ENCODE results near the gene TLR9. TPM values are rescaled to one million over a fixed set of nuclear protein-coding genes. Genes with fewer than 3 reads are reported as not detected.

TLR9 gene
- total RNA-seq, 2 experiments from 2014 or later = 0.55 to 0.65 TPM

GRCh38 chr3:52177701-52178042, 47.8 kb downstream of the TLR9 start:
- DNase-seq = no peak
- Mint-ChIP-seq H3K27me3 (no peaks in the 10 kb centered on the region), H3K36me3 (ENCODE audit: low read depth) (no peaks in the 10 kb centered on the region), H3K4me1 (peaks cover 12% of the 10 kb centered on the region), H3K27ac (no peak overlapping the region), H3K9me3 (no peaks in the 10 kb centered on the region), H3K4me3 (no peak overlapping the region)
- POLR2A ChIA-PET = no interaction called here
- CTCF ChIA-PET = no interaction called here

DNA sequence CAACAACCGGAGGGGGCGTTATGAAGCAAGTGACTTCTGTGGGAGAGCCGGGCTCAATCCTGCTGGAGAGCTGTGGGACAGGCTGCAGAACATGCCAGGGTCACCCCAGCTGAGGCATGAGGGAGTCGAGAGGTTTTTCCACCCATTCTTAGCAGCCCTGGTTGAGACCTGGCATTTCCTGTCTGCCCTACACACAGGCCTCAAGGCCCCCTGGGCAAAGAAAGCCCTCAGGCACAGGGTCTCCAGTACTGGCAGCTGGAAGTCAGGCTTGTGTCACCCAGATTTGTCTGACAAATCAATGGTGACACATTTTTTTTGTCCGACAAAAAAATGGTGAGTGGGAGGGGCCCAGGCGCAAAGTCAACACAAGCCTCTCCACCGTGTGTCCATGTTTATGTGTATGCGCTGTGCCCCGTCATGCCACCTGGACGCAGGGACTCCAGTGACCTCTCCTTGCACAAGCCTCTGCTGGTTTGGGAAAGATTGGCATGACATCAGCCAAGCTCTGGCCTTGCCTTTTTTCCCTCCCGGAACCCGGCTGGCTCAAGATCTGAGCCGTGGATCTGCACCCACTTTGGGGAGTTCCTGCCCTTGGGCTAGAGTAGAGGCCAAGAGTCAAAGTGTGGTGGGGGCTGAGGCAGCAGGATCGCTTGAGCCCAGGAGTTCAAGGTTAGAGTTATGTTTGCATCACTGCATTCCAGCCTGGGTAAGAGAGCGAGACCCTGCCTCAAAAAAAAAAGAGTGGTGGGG, 48.3 kb downstream of the TLR9 start:
- ChIA-PET CTCF (interaction anchor here (0.6 kb wide), 1 partner anchor 60 kb away, joined by 3 read pairs; no protein-coding TSS in a partner anchor), POLR2A (no interaction called here)
- no peak overlapping the region for H3K4me3 Mint-ChIP-seq
- no peaks in the 10 kb centered on the region for H3K36me3 Mint-ChIP-seq (ENCODE audit: low read depth)
- H3K4me1 Mint-ChIP-seq = peaks cover 7% of the 10 kb centered on the region
- no peaks in the 10 kb centered on the region for H3K9me3 Mint-ChIP-seq
- no peak overlapping the region for H3K27ac Mint-ChIP-seq
- no peak for DNase-seq
- H3K27me3 Mint-ChIP-seq = no peaks in the 10 kb centered on the region

DNA sequence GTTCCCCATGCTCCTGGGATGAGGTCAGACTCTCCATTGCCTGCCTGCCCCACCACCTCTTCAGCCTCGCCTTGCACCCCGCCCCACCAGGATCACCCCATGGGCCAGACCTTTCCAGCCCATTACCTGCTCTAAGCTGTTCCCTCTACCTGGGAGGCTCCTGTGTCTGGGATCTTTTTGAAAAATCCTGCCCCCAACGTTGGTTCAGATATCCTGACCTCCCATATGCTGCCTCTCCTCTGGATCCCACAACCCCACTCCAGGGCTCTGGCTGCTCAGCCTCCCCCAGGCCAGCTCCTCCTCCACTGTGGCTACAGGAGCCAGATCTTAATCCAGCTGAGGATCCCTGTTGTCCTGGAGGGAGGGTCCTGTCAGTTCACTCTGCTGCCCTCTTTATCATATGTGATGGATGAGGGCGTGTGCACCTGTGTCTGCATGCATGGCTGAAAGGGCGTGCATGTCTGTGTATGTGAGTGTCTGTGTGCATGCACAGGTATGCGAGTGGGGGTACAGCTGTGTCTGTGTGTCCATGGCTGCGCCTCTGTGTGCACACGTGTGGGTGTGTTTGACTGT, 49.2 kb downstream of the TLR9 start:
- Mint-ChIP-seq H3K27me3 (no peaks in the 10 kb centered on the region), H3K27ac (no peak overlapping the region), H3K4me3 (no peak overlapping the region), H3K4me1 (peaks cover 7% of the 10 kb centered on the region), H3K36me3 (ENCODE audit: low read depth) (no peaks in the 10 kb centered on the region), H3K9me3 (no peaks in the 10 kb centered on the region)
- DNase-seq = no peak
- ChIA-PET CTCF (interaction anchor here (1.2 kb wide), 1 partner anchor 123 kb away, joined by 3 read pairs; no protein-coding TSS in a partner anchor), POLR2A (interaction anchor here (0.6 kb wide), 1 partner anchor 19 kb away, joined by 3 read pairs; no protein-coding TSS in a partner anchor)

DNA sequence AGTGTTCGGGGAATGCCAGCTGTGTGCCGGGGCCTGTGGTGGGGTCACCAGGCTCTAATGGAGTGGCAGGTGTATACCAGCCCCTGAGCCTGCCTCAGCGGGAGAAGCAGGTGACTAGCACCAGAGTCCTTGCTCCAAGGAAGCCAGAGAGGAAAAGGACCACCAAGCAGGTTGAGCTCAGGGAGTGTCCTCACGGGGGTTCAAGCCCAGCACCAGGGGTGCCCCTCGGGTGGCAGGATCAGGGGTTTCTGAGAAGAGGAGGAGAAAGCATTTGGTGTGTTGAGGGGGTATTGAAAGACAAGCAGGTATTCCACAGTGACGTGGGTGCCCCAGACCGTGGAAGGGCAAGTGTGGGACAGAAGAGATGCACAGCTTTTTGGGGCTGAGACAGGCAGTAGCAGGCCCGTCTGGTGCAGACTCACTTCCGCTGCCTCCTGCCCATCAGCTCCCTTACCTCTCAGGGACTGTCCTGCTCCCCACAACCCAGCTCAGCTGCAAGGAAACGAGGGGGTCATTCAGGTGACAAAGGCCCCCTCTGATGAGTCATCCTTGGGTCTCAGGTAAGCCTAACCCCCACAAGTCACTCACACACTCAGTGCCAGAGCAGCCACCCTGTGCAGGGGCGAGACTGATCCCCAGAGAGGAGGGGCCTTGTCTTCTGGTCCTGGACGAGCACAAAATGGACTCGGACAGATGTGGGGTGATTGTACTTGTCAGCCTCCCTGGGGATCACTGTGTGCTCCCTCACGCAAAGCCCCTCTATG, 49.8 kb downstream of the TLR9 start:
- H3K9me3 Mint-ChIP-seq = no peaks in the 10 kb centered on the region
- DNase-seq = no peak
- no peak overlapping the region for H3K27ac Mint-ChIP-seq
- CTCF ChIA-PET = interaction anchor here (1.1 to 1.5 kb wide), 3 partner anchors 8 to 123 kb away, joined by 3 to 5 read pairs (median 4); no protein-coding TSS in a partner anchor
- H3K27me3 Mint-ChIP-seq = no peaks in the 10 kb centered on the region
- peaks cover 7% of the 10 kb centered on the region for H3K4me1 Mint-ChIP-seq
- POLR2A ChIA-PET = no interaction called here
- no peak overlapping the region for H3K4me3 Mint-ChIP-seq
- H3K36me3 Mint-ChIP-seq (ENCODE audit: low read depth) = no peaks in the 10 kb centered on the region

GRCh38 chr3:52174896-52175295, 50.5 kb downstream of the TLR9 start:
- Mint-ChIP-seq H3K27ac (no peak overlapping the region), H3K4me3 (no peak overlapping the region), H3K36me3 (ENCODE audit: low read depth) (no peaks in the 10 kb centered on the region), H3K9me3 (no peaks in the 10 kb centered on the region), H3K4me1 (peaks cover 7% of the 10 kb centered on the region), H3K27me3 (no peaks in the 10 kb centered on the region)
- ChIA-PET POLR2A (no interaction called here), CTCF (interaction anchor here (1.1 to 1.5 kb wide), 3 partner anchors 9 to 122 kb away, joined by 3 to 5 read pairs (median 4); no protein-coding TSS in a partner anchor)
- no peak for DNase-seq

DNA sequence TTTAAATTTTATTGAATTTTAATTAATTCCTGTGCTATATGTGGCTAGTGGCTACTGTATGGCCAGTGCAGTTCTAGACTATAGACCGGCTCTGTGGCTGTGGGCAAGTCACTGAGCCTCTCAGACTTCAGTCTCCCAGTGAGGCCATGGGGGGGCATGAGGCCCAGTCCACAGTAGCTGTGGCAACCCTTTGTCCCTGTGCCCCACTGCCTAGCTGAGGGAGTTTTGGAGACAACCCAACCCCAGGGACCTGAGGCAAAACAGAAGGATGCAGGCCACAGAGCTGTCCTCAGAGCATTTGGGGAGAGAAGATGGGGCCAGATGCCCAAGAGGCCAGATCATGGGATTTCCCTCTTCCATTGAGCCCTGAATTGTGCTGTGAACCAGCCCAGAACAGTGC, 52.3 kb downstream of the TLR9 start:
- POLR2A ChIA-PET = no interaction called here

DNA sequence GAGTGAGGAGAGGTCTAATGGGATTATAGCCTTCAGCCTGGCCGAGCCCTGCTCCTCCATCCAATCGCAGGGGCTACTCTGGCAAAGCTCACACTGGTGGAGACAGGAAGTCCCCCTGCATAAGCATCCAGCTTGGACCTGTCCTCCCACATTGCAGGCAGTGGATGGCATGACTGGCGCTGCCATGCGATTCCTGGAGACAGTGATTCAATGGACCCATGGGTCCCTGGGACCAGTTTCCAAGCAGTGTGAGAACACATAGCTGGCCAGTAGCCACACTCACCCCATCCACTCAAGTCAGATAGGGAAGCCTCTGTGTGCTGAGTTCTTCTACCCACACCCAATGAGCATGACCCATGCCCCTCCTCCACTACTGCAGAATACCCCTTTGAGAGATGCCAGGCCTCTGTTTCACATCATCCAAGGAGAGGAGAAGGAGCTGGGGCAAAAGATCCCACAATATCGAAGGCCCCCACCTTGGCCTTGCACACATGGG, 53.1 kb downstream of the TLR9 start:
- H3K4me1 Mint-ChIP-seq = peaks cover 7% of the 10 kb centered on the region
- POLR2A ChIA-PET = no interaction called here
- H3K27ac Mint-ChIP-seq = no peak overlapping the region
- H3K27me3 Mint-ChIP-seq = no peaks in the 10 kb centered on the region
- no peaks in the 10 kb centered on the region for H3K9me3 Mint-ChIP-seq
- no peaks in the 10 kb centered on the region for H3K36me3 Mint-ChIP-seq (ENCODE audit: low read depth)
- no peak for DNase-seq
- CTCF ChIA-PET = interaction anchor here (0.6 to 2.5 kb wide), 5 partner anchors 11 to 48 kb away, joined by 3 to 15 read pairs (median 4); no protein-coding TSS in a partner anchor
- no peak overlapping the region for H3K4me3 Mint-ChIP-seq

More for the DNA sequence above, 52.3 kb downstream of the TLR9 start:
- Mint-ChIP-seq H3K9me3 (no peaks in the 10 kb centered on the region), H3K27ac (no peak overlapping the region), H3K36me3 (ENCODE audit: low read depth) (no peaks in the 10 kb centered on the region), H3K4me3 (no peak overlapping the region), H3K27me3 (no peaks in the 10 kb centered on the region), H3K4me1 (peaks cover 7% of the 10 kb centered on the region)
- CTCF ChIA-PET = interaction anchor here (1.0 to 2.1 kb wide), 2 partner anchors 13 to 28 kb away, joined by 3 to 4 read pairs; no protein-coding TSS in a partner anchor
- DNase-seq = no peak

GRCh38 chr3:52171514-52172261, 53.8 kb downstream of the TLR9 start:
- POLR2A ChIA-PET = no interaction called here

More at GRCh38 chr3:52171514-52172261, 53.8 kb downstream of the TLR9 start:
- Mint-ChIP-seq H3K9me3 (no peaks in the 10 kb centered on the region), H3K4me1 (peaks cover 7% of the 10 kb centered on the region), H3K36me3 (ENCODE audit: low read depth) (no peaks in the 10 kb centered on the region), H3K27ac (no peak overlapping the region), H3K4me3 (no peak overlapping the region), H3K27me3 (no peaks in the 10 kb centered on the region)
- no peak for DNase-seq
- CTCF ChIA-PET = interaction anchor here (1.0 to 2.5 kb wide), 7 partner anchors 8 to 170 kb away, joined by 3 to 15 read pairs (median 4); no protein-coding TSS in a partner anchor

Small RNA genes lying within 50 kb of the gene (microRNA-seq; reads per million reads assigned to microRNA genes)
- 93,752 reads per million, percentile 100 among the genes with 10 or more reads in this experiment for gene MIRLET7G (ENCODE audit: borderline microRNAs expressed, borderline replicate concordance)

Other genes with a start within 250 kb of the TLR9 start
- 10 to 100 TPM; 16.5 to 19.4 TPM for gene ACY1, start 242.1 kb downstream of the TLR9 start, total RNA-seq
- gene RPL29, start 229.8 kb downstream of the TLR9 start, total RNA-seq = 1,000 to 10,000 TPM; 1,423 to 1,425 TPM
- 10 to 100 TPM; 38.3 to 42.0 TPM for gene DUSP7, start 169.1 kb downstream of the TLR9 start, total RNA-seq
- gene POC1A, start 71.2 kb downstream of the TLR9 start, total RNA-seq = 10 to 100 TPM; 26.9 to 28.2 TPM
- 10 to 100 TPM; 47.5 to 58.4 TPM for gene ALAS1, start 27.5 kb downstream of the TLR9 start, total RNA-seq
- gene TWF2, start 13.5 kb upstream of the TLR9 start, total RNA-seq = 100 to 1,000 TPM; 117 to 119 TPM
- gene PPM1M, start 20.1 kb upstream of the TLR9 start, total RNA-seq = 10 to 100 TPM; 82.2 to 92.7 TPM
- gene WDR82, start 53.0 kb upstream of the TLR9 start, total RNA-seq = 100 to 1,000 TPM; 140 to 143 TPM
- 10 to 100 TPM; 25.0 to 29.4 TPM for gene GLYCTK, start 62.2 kb upstream of the TLR9 start, total RNA-seq
- gene DNAH1, start 90.7 kb upstream of the TLR9 start, total RNA-seq = 10 to 100 TPM; 25.2 to 25.7 TPM
- gene BAP1, start 184.4 kb upstream of the TLR9 start, total RNA-seq = 100 to 1,000 TPM; 102 to 104 TPM
- gene PHF7, start 185.0 kb upstream of the TLR9 start, total RNA-seq = 10 to 100 TPM; 14.0 to 16.5 TPM
- gene SEMA3G, start 219.5 kb upstream of the TLR9 start, total RNA-seq = under 1 TPM in 1 of 2 experiments, not detected in 1; 0.15 TPM
- 1 to 10 TPM; 1.5 to 2.1 TPM for gene TNNC1, start 228.4 kb upstream of the TLR9 start, total RNA-seq
- gene NISCH, start 230.0 kb upstream of the TLR9 start, total RNA-seq = 10 to 100 TPM; 94.5 TPM

All from activated CD4-positive, alpha-beta T cell treated with anti-CD3 and anti-CD28 coated beads, Interleukin-2, amount 10 ng/mL, durations not matched to agents 7 days and 5 days (primary cell).